OCI-LY1 (cell line): ENCODE measurements around the gene GAMT.

ENCODE experiments used
- CTCF ChIP-seq: fragments of 200-600 bp; sonication (generic), shearing (Covaris generic); IDR thresholded peaks from 2 replicates; pipeline ENCODE4 v1.5.1; 2017; ENCODE audit warnings: mild to moderate bottlenecking, antibody characterized with exemption, low read length, moderate library complexity, mixed read lengths
- EZH2 ChIP-seq: fragments of 200-600 bp; sonication (generic), shearing (Covaris generic); IDR thresholded peaks from 2 replicates; pipeline ENCODE4 v1.8.0; 2017; ENCODE audit warnings: borderline replicate concordance, mixed run types, mild to moderate bottlenecking, antibody characterized with exemption, low read length, moderate library complexity, mixed read lengths

DNA sequence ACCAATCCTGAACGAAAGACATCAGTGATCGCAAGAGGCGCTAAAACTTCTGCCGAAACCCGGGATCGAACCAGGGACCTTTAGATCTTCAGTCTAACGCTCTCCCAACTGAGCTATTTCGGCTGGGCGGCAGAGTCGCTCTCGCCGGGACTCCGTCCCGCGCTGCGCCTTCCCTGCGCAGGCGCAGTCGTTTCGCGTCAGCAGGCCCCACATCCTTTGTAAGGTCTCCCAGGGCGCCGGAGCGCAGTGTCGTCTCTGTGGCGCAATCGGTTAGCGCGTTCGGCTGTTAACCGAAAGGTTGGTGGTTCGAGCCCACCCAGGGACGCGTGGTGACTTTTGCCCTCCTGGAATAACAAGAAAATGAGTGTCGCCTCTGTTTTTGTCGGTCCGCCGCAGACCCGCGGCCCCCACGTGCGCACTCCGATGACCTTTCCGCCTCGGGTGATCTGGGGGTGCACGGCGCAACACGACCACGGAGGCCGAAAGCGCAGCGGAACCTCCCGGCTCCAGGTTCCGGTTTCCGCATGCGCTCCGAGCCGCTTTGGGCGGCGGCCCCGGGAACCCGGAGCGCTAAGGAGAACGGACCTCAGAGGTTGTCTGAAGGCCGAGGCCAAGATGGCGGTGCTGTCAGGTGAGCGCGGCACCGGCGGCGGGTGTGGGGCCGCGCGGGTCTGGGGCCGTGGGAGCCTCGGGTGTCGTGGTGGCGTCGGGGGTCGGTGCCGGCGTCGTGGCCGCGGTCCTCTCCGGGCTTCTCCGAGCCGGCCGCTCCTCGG is 17.8 kb downstream of the GAMT start, which contains the start of gene NDUFS7:
- no peak; the same call in 1 of the 2 replicates for TF ChIP-seq CTCF
- no peak for TF ChIP-seq EZH2
